Activated CD4-positive, alpha-beta T cell treated with anti-CD3 and anti-CD28 coated beads, Interleukin-10, Interleukin-2, amounts not matched to agents 100 ng/mL and 50 ng/mL, durations not matched to agents 16 hours and 8 hours (primary cell): Measurements from ENCODE around the gene ZNF784.

Source experiments
- DNase-seq: peaks from one replicate; pipeline ENCODE4 v3.0.0-alpha.2; 2020

Gene ZNF784, protein sequence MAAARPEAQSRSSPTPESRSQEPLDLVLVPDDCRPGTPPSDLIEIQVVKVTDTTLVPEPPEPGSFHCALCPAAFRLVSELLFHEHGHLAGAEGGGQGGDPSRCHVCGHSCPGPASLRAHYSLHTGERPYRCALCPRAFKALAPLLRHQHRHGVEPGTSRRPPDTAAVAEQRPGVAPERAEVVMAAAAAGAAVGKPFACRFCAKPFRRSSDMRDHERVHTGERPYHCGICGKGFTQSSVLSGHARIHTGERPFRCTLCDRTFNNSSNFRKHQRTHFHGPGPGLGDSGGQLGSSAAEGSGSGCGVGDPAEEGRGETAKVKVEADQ

DNA sequence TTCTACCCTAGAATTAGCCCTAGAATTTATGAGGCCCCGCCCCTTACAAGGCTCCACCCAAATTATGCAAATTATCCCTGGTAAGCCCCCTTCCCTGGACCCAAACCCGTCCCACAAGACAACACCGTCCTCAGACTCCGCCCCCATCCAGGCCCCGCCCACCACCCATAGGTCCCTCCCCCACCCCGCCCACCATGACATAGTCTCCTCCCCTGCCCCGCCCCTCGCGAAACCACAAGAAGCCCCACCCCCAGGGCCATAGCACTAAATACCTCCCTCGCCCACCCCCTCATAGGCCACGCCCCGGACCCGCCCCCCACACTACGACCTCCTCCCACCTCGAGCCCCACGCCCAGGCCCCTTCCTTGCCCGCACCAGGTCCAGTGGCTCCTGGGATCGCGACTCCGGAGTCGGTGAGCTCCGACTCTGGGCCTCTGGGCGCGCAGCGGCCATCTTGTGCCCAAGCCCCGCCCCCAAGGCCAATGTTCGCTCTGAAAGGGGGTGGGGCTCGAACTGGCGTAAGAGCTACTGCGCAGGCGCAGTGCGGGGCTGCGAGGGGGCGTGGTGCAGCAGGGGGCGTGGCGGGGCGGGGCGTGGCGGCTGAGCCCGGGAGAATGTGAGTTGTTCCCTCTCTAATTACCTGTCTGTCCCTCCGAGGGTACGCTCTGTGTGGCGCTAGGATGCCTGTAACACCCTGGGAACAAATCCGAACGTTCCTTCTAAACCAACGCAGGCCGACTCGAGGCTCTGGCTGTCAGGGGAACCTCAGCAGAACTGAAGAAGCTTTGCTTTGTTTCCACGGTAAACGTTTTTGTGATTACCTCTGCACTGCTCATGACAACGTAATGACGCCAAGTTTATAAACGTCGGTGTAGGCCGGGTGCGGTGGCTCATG, at the start of gene ZNF784:
ZNF784 (minus strand) TSS at position 458 of the 895 bp plus-strand sequence; CDS start at position 453, 5 bp downstream.
- peak; percentile 96 for DNase-seq

DNA sequence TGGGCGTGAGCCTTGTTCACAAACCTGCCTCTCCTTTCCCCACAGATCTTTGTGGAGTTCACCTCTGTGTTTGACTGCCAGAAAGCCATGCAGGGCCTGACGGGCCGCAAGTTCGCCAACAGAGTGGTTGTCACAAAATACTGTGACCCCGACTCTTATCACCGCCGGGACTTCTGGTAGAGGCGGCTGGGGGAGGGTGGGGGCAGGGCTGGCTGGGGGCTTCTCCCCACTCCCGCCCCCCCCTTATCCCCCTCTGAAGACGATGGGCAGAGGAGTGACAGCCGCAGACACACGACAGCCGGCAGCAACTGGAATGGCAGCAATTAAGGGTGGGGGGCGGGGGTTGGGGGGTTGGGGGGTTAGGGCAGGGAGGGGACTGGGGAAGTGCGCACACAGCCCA, 49.5 kb upstream of the ZNF784 start:
- DNase-seq, result no peak

DNA sequence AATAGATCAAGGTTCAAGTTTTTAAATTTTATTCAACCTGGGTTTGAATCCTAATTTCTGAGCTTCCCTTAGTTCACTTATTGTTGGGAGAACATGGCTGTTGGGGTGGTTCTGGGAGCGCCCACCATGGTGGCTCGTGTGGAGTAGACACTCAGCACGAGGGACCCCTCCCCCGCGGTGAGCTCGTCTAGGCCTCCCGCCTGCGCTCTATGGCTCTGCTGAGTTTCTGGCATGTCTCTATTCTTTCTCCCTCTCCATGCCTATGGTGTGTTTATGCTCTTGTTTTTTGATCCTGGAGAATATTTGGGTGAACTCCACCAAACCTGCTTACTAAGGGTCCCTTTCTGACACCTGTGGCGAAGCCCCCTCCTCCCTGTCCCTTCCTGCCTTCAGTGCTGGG, 49.1 kb upstream of the ZNF784 start:
- no peak for DNase-seq

DNA sequence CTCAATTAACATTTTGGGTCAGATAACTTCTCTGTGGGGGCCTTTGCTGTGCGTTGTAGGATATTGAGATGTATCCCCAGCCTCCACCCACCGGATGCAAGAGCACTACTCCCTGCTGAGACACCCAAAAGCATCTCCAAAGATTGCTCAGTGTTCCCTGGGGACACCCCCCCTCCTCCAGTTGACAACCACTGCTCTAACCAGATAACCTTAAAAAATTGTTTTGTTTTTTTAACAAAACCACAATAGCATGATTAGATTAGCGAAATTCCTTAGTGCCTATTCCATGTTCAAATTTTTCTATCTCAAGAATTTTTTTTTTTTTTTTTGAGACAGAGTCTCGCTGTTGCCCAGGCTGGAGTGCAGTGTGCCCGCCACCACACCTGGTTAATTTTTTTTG, 48.1 kb upstream of the ZNF784 start:
- DNase-seq, result no peak

DNA sequence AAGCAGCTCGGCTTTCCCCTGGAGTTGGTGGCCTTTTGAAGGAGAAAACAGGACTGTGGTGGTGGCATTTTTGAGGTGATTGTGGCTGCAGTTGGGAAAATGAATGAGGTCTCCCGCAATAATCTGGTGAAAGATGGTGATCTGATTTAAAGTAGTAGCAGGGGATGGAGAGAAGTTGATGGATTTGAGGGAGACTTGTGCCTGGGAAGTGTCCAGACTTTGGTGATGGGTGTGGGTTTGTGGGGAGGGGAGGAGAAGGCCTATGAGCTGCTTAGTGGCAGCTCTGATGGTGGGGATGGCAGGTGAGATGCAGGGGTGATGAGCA, 46.6 kb upstream of the ZNF784 start:
- no peak for DNase-seq

DNA sequence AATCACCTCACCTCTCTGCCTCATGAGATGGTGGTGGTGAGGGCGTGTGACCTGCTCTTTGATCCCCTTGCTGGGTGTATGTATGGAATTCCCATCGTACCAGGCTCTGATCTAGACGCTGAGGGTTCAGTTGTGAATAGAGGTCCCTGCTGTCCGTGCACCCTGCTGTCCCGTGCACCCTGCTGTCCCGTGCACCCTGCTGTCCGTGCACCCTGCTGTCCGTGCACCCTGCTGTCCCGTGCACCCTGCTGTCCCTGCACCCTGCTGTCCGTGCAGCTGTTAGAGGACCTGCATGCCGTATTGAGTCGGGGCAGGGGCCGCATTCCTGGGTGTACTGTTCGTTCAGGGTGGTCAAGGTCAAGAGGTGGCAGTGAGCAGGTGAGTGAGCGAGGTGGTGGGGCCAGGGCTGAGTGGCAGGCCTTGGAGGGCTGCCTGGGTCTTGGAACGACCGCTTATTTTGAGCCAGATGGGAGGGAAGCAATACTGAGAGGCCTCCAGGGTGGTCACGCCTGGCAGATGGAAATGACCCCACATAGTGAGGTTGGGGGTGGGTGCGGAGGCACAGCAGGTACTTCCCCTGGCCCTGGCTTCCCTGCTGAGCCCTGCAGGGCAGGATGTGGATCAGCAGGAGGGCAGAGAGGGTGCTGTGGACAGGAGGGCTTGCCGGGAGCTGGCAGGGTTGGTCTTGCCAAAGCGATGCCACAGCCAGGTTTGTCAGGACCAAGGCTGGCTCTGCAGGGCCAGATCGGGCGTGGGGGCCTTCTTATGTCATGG, 46.1 kb upstream of the ZNF784 start:
- DNase-seq, result no peak

DNA sequence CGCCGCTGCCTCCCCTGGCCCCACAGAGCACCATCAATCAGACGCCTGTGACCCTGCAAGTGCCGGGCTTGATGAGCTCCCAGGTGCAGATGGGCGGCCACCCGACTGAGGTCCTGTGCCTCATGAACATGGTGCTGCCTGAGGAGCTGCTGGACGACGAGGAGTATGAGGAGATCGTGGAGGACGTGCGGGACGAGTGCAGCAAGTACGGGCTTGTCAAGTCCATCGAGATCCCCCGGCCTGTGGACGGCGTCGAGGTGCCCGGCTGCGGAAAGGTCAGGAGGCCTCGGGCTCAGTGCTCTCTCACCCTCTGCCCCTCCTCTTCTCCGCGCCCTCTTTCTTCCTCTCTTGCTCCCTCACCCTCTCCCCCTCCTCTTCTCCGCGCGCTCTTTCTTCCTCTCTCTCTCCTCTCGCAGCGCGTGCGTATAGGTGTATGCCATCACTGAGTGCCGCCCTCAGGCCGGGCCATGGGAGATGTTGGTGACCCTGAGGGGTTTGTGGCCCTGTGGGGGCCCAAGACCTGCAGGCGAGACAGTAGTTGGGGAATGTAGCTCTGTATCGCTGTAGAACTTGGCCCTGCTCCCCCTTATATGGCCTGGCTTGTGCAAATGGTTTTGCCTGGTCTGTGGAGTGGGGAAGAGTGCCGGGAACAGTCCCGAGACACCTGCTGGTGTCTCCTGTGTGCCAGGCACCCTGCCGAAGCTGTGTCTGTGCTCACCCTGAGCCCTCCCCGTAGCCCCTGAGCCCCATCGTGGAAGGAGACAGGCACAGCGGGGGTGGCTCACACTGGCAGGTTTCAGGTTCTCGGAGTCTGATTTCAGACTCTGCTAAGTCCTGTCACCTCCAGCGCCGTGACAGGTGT, 45.3 kb upstream of the ZNF784 start:
- DNase-seq, result no peak

DNA sequence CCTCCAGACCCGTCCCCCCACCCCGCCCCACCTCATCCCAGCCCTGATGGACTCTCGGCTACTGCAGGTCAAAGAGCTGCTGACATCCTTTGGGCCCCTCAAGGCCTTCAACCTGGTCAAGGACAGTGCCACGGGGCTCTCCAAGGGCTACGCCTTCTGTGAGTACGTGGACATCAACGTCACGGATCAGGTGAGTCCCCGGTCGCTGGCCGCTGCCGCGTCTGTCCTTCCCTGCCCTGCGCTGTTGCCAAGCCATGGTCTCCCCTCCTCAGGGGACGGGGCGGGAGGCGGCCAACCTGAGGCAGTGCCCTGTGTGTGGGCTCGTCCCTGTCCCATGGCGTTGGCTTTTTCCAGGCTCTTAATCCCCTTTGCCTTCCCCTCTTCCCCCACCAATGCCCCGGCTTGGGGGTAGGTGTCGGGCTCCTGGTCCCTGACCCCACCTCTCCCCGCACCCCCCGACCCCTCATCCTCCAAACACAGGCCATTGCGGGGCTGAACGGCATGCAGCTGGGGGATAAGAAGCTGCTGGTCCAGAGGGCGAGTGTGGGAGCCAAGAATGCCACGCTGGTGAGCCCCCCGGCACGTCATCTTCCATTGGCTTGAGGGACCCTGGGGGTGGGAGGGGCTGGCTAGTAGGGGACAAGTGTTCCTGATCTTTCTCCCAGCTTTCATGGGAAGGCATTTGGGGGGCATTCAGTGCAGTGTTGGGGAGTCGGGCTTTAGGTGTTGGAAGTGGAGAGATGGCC, 44.4 kb upstream of the ZNF784 start:
- DNase-seq, result no peak

DNA sequence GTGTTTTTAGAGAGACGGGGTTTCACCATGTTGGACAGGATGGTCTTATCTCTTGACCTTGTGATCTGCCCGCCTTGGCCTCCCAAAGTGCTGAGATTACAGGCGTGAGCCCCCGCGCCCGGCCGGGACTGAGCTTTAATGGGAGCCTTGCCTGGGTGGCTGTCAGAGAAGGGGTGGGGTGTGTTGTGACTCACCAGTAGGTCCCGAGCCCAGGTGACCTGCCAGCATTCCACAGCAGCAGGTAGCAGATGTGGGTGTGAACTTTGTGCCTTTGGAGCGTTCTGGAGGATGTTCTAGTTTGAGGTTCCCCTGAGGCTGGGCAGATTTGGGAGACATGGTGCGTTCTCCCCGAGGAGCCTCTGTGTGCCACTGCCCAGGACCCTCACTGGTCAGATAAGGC, 43.6 kb upstream of the ZNF784 start:
- DNase-seq, result no peak

DNA sequence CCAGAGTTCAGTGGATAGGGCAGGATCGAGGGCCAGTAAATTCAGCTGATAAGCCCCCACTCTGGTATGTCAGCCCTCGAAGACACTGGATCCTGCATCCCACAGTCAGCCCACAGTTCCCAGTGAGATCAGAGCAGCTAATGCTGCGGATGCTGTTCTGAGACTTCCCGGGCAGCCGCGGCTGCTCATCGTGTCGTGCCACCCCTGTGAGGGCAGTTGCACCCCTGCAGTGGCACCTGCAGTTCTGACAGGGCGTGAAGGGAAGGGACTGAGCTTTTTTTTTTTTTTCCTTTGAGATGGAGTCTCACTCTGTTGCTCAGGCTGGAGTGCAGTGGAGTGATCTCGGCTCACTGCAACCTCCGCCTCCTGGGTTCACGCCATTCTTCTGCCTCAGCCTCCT, 43.1 kb upstream of the ZNF784 start:
- no peak for DNase-seq

DNA sequence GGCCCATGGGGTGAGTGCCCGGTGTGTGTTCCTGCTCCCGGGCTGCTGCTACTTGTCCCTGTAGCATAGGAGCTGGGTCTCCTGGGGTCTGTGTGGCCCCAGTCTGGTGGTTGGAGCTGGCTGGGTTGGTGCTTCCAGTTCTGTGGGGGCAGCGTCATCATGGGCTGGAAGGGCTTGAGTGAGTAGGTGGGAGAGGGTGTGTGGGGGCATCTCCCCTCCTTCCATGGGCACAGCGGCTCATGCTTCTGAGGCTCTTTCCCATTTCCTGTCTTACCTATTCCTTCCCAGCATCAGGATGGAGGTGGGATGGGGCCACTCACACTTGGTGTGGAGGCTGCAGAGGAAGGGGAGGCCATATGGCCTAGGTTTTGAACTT, 42.6 kb upstream of the ZNF784 start:
- DNase-seq, result no peak

DNA sequence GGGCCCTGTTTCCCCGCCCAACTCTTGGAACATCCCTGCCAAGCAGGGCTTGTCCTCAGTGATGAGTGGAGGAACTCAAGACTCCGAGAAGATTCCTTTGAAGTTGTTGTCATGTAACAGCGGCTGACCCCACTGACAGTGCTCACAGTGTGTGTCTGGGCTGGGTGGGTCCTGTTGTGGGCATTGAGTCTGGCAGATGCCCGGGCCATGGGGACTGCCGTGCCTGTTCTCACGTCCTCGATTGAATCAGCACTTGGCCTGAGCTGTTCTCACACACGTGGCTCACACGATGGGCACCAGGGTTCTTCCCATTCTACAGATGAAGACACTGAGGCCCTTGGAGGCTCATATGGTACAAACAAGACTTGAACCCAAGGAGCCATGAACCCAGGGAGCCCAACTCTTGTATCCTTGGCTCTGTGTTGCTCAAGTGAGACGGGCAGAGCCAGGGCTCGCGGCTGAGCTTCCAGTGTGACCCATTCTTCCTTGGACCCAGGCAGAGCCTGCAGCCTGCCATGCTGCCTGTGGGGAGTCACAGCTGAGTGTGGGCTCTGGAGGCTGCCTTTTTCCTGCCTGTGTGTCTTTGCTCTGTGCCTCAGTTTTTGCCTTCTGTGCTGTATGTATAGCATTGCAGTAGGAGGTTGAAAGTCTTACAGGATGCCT, 42.1 kb upstream of the ZNF784 start:
- no peak for DNase-seq

DNA sequence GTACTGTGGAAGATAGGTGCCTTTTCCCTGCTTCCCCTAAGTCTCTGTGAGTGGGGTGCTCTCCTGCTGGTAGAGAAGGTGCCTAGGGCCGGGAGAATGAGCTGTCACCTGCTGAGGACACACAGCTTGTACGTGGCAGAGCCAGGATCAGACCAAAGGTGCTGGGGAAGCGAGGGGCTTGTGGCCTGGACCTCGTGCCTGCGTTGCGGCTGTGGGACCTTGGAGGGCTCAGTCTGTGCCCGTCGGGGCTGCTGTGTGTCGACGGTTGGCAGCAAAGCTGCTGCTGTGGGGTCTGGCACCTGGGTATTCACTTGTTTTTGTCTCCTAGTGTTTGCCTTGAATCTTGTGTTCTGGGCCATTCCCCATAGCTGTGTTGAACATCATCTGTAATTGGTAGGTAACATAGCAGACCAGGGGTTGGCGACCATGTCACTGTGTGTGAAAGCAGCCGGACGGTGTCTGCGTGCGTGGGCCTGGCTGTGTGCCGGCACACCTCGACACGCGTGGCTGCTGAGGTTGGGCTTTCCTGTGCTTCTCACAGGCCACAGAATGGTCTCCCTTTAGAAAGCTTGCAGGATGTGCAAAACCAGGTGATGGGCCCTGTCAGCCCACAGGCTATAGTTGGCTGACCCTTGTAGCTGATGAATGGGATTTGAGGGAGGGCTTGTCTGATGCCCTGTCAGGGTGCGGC, 39.6 kb upstream of the ZNF784 start:
- no peak for DNase-seq

DNA sequence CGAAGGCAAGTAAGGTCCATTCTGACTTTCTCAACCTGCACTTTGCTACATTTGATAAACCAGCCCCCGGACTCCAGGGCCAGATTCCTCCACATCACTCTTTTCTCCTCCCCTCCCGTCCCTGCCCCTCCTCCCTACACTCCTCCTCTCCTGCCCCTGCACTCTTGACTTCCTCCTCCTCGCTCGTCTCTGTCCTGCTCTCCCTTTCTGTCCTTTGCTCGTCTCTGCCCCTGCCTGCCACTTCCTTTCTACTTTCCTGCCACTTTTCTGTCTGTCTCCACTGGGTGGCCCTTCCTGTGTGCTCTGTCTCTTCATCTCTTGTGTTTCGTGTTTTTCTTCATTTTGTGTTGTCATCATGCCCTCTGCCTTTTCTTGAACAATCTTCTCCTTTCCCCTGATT, 37.5 kb upstream of the ZNF784 start:
- DNase-seq, result no peak

DNA sequence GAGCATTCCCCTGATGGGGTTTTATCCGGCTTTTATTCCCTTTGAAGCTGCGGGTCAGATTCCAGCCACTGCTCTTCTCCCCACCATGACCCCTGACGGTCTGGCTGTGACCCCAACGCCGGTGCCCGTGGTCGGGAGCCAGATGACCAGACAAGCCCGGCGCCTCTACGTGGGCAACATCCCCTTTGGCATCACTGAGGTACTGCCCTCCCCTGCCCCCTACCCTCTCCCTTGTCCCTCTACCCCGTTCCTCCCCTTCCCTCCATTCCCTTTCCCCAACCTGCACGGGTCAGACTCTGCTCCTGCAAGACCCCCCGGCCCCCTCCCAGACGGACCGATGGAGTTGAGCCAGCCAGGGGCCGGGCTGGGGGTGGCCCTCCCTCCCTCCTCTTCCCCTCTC, 36.6 kb upstream of the ZNF784 start:
- no peak for DNase-seq

DNA sequence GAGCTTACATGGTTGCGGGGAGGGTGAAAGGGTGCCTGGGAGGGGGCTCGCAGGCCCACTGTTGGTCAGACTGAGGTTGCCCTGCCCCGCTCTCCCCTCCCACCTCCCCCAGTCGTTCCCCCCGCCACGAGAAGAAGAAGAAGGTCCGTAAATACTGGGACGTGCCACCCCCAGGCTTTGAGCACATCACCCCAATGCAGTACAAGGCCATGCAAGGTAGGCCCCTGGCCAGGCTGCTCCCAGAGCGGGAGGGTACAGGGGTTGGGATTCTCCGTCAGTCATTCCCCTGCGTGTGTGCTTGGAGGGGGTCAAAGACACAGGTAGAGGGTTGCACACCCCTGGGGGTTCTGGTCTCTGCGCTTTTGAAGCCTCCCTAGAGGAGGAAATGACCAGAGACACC, 36.0 kb upstream of the ZNF784 start:
- DNase-seq, result no peak

DNA sequence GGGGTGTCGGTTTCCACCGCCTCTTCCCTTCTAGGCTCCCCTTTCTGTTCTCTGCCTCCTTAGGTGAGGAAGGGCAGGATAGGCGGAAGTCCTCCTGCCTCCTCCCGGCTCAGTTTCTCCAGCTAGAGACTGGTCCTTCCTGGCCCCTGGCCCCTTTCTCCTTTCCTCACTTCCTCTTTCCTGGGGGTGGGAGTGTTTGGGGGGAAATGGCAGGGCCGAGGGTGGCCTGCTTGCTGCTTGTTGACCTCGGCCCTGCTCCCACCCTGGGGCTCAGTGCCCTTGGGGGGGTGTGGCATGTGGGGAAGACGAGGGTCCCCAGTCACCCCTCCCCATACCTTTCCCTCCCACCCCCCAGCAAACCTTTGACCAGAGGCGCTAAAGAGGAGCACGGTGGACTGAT, 35.5 kb upstream of the ZNF784 start:
- DNase-seq, result no peak

DNA sequence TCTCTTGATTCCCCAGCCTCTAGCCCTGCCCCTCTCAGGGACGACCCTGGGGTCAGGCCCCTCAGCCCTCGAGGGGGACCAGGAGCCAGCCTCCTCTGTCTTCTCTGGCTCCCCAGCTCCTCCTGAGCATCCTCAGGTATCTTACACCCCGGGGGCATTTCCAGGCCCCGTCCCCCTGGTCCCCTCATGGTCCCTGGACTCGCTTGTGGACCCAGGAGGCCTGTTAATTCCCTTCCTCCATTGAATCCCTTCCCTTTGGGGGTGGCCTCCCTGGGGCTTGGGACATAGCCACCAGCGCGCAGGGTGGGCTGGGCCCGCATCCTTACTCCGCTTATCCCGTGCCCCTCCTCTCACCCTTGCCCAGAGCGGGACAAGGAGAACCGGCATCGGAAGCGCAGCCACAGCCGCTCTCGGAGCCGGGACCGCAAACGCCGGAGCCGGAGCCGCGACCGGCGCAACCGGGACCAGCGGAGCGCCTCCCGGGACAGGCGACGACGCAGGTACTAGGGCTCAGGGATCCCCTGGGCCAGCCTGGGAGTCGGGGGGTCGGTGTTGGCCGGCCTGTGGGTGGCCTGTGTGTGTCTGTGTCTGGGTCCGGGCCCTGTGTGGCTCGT, 34.6 kb upstream of the ZNF784 start:
- no peak for DNase-seq

DNA sequence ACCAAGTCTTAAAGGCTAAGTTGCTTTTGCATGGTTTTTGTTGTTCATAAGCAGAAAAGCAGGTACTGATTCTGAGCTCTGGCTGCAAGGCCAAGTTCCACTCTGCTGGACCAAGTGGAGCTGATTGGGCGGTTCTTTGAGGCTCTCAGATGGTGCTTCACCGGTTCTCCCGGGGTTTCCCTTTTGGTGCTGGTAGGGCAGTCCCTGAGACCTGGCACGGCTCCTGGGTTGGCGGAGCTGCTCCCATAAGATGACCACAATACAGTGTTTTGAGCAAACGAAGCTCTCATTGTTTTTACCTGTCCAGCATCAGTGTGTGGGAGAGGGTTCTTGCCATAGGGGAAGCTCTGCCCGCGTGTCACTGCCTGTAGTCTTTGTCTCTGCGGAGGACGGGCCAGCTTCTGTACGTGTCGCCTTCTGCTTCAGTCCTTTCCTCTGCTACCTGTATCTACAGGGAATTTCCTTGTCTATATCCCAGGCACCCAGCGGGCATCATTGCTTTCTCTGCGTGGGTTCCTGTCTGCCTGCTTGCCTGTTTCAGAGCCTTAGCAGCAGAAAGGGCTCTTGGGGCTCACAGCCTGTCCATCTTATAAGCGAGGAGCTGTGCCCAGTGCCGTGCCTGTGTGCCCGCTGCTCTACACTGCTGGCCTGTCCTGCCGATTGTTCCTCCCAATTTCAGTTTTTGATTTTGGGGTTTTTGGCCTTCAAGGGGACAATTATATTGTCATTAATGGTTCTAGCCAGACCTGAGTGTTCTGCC, 32.8 kb upstream of the ZNF784 start:
- peak; percentile 32 for DNase-seq

DNA sequence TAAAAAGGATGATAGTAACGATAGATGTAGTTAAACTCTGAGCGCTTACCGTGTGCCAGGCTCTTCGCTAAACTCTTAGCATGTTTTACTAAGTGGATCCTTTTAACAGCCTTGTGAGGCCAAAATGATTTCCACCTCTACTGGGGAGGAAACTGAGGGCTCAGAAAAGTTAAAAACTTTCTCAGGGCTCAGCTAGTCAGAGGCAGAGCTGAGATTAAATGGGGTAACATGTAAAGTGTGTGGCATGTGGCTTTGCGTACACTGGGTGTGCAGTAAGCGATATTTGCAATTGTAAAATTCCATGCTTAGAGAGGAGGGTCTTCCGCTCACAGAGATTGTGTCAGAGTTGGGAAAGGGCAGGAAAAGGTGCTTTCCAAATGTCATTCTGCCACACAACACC, 32.2 kb upstream of the ZNF784 start:
- DNase-seq, result no peak
